Measurements from ENCODE around the gene UNC5CL.

The UNC5CL gene

DNA sequence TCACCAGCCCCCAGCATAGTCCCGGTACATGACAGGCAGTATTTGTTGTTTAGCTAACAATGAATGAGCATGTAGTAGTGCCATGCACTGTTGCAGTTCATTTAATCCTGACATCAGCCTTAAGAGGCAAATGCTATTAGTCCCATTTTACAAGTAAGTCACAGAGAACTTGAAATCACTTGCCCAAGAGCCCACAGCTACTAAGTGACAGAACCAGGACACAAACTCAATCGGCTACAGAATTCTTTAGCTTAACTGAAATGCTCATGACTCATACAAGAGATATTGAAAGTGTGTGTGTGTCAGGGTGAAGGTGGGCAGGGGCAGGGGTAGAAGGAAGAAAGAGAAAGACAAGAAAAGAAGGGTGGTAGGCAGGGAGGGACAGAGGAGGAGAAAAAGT lies 52.7 kb downstream of the UNC5CL start:
- TF ChIP-seq, protein P1, sequence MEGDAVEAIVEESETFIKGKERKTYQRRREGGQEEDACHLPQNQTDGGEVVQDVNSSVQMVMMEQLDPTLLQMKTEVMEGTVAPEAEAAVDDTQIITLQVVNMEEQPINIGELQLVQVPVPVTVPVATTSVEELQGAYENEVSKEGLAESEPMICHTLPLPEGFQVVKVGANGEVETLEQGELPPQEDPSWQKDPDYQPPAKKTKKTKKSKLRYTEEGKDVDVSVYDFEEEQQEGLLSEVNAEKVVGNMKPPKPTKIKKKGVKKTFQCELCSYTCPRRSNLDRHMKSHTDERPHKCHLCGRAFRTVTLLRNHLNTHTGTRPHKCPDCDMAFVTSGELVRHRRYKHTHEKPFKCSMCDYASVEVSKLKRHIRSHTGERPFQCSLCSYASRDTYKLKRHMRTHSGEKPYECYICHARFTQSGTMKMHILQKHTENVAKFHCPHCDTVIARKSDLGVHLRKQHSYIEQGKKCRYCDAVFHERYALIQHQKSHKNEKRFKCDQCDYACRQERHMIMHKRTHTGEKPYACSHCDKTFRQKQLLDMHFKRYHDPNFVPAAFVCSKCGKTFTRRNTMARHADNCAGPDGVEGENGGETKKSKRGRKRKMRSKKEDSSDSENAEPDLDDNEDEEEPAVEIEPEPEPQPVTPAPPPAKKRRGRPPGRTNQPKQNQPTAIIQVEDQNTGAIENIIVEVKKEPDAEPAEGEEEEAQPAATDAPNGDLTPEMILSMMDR (IDR thresholded peaks at IDR 0.05; ENCODE audit: borderline replicate concordance, control extremely low read depth, extremely low read depth, insufficient read depth, missing control alignments): no peak
- in situ Hi-C loops (cut with MboI; ENCODE audit: low sequenced_read_pairs, unreplicated experiment): no loop called here
- DNase-seq (ENCODE audit: low spot score): no peak

GRCh38 chr6:40983752-40984151 lies 55.3 kb downstream of the UNC5CL start:
- in situ Hi-C loops (cut with MboI; ENCODE audit: low sequenced_read_pairs, unreplicated experiment): no loop called here
- no peak for DNase-seq (ENCODE audit: low spot score)
- TF ChIP-seq, protein P1 (IDR thresholded peaks at IDR 0.05; ENCODE audit: borderline replicate concordance, control extremely low read depth, extremely low read depth, insufficient read depth, missing control alignments): no peak

GRCh38 chr6:40982917-40983316 lies 56.1 kb downstream of the UNC5CL start:
- TF ChIP-seq, protein P1 (IDR thresholded peaks at IDR 0.05; ENCODE audit: borderline replicate concordance, control extremely low read depth, extremely low read depth, insufficient read depth, missing control alignments): no peak
- no peak for DNase-seq (ENCODE audit: low spot score)
- in situ Hi-C loops (cut with MboI; ENCODE audit: low sequenced_read_pairs, unreplicated experiment): no loop called here

DNA sequence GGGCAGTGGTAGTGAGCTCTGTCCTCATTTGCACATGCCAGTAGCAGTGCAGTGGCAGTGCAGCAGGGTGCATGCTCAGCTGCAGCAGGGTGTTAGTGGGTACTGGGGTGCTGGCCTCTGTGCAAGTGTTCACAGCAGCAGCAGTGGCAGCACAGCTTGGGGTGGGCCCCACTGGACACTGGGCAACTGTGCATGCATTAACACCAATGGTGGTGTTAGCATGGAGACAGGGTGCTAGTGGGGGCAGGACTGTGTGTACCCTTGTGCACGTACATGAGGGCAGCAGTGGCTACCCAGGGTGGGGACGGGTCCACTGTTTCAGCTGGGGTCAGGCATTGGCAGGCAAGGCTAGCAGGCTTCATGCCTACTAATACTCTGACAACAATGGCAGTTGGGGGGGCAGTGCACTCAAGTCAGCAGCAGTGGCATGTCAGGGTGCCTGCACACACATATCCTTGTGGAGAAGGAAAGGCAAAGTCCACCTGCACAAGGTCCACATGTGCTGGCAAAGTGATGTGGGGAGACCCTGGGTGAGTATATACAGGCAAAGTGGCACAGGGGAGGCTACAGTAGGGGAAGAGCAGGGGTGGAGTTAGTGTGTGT lies 60.2 kb downstream of the UNC5CL start:
- TF ChIP-seq, protein P1 (IDR thresholded peaks at IDR 0.05; ENCODE audit: borderline replicate concordance, control extremely low read depth, extremely low read depth, insufficient read depth, missing control alignments): no peak
- in situ Hi-C loops (cut with MboI; ENCODE audit: low sequenced_read_pairs, unreplicated experiment): no loop called here

DNA sequence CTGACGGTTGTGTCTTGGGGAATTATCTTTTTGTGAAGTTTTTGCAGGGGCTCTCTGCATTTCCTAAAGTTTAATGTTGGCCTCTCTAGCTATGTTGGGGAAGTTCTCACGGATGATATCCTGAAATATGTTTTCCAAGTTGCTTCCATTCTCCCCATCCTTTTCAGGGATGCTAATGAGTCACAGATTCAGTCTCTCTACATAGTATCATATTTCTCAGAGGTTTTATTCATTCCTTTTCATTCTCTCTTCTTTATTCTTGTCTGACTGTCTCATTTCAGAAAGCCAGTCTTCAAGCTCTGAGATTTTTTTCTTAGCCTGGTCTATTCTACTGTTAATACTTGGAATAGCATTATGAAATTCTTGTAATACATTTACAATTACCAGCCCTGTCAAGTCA lies 61.3 kb downstream of the UNC5CL start:
- TF ChIP-seq, protein P1 (IDR thresholded peaks at IDR 0.05; ENCODE audit: borderline replicate concordance, control extremely low read depth, extremely low read depth, insufficient read depth, missing control alignments): no peak
- DNase-seq (ENCODE audit: low spot score): no peak
- in situ Hi-C loops (cut with MboI; ENCODE audit: low sequenced_read_pairs, unreplicated experiment): no loop called here

More for the DNA sequence above, 60.2 kb downstream of the UNC5CL start:
- no peak for DNase-seq (ENCODE audit: low spot score)

- TF ChIP-seq, protein P1 (IDR thresholded peaks at IDR 0.05; ENCODE audit: borderline replicate concordance, control extremely low read depth, extremely low read depth, insufficient read depth, missing control alignments): no peak
- in situ Hi-C loops (cut with MboI; ENCODE audit: low sequenced_read_pairs, unreplicated experiment): no loop called here
- no peak for DNase-seq (ENCODE audit: low spot score)
Measured at GRCh38 chr6:40977085-40977484, 61.9 kb downstream of the UNC5CL start.
